OCI-LY3 (cell line): ENCODE data around the gene PIAS4.

ENCODE experiments used
- H2AFZ ChIP-seq: fragments of 200-600, 300-600 bp; shearing (Covaris generic); 2 replicates; pipeline ENCODE4 v1.6.0; 2014; ENCODE audit warnings: antibody characterized with exemption, low read depth, low read length
- H3K27ac ChIP-seq: fragments of 200-600, 300-600 bp; sonication (generic); 2 replicates; pipeline ENCODE4 v1.5.1; 2014; ENCODE audit warnings: mild to moderate bottlenecking, low read length, moderate library complexity, mixed read lengths
- H3K27me3 ChIP-seq: fragments of 200-600, 300-600 bp; sonication (generic); 2 replicates; pipeline ENCODE4 v1.6.1; 2014; ENCODE audit warnings: low read depth, low read length, mixed read lengths
- H3K36me3 ChIP-seq: fragments of 200-600, 300-600 bp; sonication (generic); replicated peaks from 2 replicates; pipeline ENCODE3; 2014; ENCODE audit warnings: low read depth, low read length, mixed read lengths
- H3K4me1 ChIP-seq: fragments of 300-600, 200-600 bp; sonication (generic); 2 replicates; pipeline ENCODE4 v1.6.1; 2014; ENCODE audit warnings: low read length, mixed read lengths
- H3K4me2 ChIP-seq: fragments of 200-600, 300-600 bp; sonication (generic); 2 replicates; pipeline ENCODE4 v1.6.1; 2014; ENCODE audit warnings: low read length, mixed read lengths
- H3K4me3 ChIP-seq: fragments of 300-600, 200-600 bp; sonication (generic); 2 replicates; pipeline ENCODE4 v1.5.1; 2014; ENCODE audit warnings: antibody characterized with exemption, mild to moderate bottlenecking, low read length, moderate library complexity
- H3K79me2 ChIP-seq: fragments of 300-600, 200-600 bp; shearing (Covaris generic); 2 replicates; pipeline ENCODE4 v1.6.1; 2014; ENCODE audit warnings: mild to moderate bottlenecking, low read length, mixed read lengths
- H3K9ac ChIP-seq: fragments of 300-600, 200-600 bp; shearing (Covaris generic); 2 replicates; pipeline ENCODE4 v1.6.0; 2014; ENCODE audit warnings: mild to moderate bottlenecking, low read length, moderate library complexity
- H3K9me3 ChIP-seq: fragments of 200-600, 300-600 bp; shearing (Covaris generic); 2 replicates; pipeline ENCODE4 v1.6.1; 2014; ENCODE audit warnings: low read length, mixed read lengths; ENCODE audit not compliant: insufficient read depth
- H4K20me1 ChIP-seq: fragments of 200-600, 300-600 bp; sonication (generic); 2 replicates; pipeline ENCODE4 v1.6.1; 2016; ENCODE audit warnings: low read length, mixed read lengths; ENCODE audit not compliant: insufficient read depth
- EZH2phosphoT487 ChIP-seq: fragments of 200-600 bp; shearing (Covaris generic); IDR thresholded peaks from 2 replicates; pipeline ENCODE4 v1.6.1; 2018; ENCODE audit warnings: antibody characterized with exemption, mixed run types, low read depth
- TF ChIP-seq, protein P1 (sequence below): fragments of 200-600, 300-600 bp; sonication (generic); IDR thresholded peaks from 2 replicates; pipeline ENCODE4 v1.5.1; 2014; ENCODE audit warnings: antibody characterized with exemption, low read length, low read depth

PIAS4 gene

DNA sequence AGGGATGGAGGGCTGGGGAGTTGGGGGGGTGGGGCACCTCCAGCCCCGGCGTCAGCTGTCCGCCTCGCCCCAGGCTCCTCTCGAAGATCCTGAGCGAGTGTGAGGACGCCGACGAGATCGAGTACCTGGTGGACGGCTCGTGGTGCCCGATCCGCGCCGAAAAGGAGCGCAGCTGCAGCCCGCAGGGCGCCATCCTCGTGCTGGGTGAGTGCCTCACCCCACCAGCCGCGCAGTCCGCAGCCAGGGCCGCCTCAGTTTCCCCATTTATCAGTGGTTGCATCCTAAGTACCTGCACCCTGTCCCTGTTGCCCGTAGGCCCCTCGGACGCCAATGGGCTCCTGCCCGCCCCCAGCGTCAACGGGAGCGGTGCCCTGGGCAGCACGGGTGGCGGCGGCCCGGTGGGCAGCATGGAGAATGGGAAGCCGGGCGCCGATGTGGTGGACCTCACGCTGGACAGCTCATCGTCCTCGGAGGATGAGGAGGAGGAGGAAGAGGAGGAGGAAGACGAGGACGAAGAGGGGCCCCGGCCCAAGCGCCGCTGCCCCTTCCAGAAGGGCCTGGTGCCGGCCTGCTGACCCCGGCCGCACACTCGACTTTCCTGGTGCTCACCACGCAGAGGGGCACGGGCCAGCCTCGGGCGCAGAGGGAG lies 29.9 kb downstream of the PIAS4 start:
- Histone ChIP-seq H3K27me3 (no peaks in the 10 kb centered on the region), H3K9me3 (no peaks in the 10 kb centered on the region), H4K20me1 (peaks cover 9% of the 10 kb centered on the region), H2AFZ (no peak overlapping the region), H3K4me1 (no peaks in the 10 kb centered on the region), H3K4me2 (no peak overlapping the region), H3K36me3 (peaks cover 40% of the 10 kb centered on the region), H3K4me3 (no peak overlapping the region), H3K9ac (no peak overlapping the region), H3K79me2 (peaks cover 5% of the 10 kb centered on the region; the same call in 1 of the 2 replicates), H3K27ac (no peak overlapping the region)
- TF ChIP-seq, protein P1, sequence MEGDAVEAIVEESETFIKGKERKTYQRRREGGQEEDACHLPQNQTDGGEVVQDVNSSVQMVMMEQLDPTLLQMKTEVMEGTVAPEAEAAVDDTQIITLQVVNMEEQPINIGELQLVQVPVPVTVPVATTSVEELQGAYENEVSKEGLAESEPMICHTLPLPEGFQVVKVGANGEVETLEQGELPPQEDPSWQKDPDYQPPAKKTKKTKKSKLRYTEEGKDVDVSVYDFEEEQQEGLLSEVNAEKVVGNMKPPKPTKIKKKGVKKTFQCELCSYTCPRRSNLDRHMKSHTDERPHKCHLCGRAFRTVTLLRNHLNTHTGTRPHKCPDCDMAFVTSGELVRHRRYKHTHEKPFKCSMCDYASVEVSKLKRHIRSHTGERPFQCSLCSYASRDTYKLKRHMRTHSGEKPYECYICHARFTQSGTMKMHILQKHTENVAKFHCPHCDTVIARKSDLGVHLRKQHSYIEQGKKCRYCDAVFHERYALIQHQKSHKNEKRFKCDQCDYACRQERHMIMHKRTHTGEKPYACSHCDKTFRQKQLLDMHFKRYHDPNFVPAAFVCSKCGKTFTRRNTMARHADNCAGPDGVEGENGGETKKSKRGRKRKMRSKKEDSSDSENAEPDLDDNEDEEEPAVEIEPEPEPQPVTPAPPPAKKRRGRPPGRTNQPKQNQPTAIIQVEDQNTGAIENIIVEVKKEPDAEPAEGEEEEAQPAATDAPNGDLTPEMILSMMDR, result no peak
- no peak for TF ChIP-seq EZH2phosphoT487

DNA sequence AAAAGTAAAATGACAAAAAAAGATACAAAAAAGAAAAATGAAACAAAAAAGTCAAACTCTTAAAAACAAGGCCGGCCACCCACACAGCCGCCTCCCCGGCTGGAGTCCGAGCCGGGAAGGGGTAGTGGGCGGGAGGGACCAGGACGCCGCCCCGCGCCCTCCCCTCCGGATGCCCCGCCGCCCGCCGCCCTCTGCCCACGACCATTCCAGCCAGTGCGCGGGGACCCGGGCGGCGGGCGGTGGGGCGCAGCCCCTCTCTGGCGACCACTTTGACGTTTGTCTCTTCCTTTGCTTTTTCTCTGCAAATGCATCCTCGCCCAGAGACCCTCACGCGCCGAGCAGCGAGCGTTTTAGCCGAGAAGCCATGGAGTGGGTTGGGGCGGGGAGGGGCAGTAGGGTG lies 30.5 kb downstream of the PIAS4 start:
- Histone ChIP-seq H3K79me2 (peaks cover 10% of the 10 kb centered on the region), H4K20me1 (peaks cover 14% of the 10 kb centered on the region), H3K27ac (no peak overlapping the region), H3K9ac (no peak overlapping the region), H3K4me1 (no peaks in the 10 kb centered on the region), H3K4me2 (no peak overlapping the region), H3K4me3 (no peak overlapping the region), H2AFZ (no peak overlapping the region), H3K27me3 (no peaks in the 10 kb centered on the region), H3K9me3 (no peaks in the 10 kb centered on the region), H3K36me3 (peaks cover 40% of the 10 kb centered on the region)
- TF ChIP-seq, protein P1, result no peak
- TF ChIP-seq EZH2phosphoT487, result no peak

DNA sequence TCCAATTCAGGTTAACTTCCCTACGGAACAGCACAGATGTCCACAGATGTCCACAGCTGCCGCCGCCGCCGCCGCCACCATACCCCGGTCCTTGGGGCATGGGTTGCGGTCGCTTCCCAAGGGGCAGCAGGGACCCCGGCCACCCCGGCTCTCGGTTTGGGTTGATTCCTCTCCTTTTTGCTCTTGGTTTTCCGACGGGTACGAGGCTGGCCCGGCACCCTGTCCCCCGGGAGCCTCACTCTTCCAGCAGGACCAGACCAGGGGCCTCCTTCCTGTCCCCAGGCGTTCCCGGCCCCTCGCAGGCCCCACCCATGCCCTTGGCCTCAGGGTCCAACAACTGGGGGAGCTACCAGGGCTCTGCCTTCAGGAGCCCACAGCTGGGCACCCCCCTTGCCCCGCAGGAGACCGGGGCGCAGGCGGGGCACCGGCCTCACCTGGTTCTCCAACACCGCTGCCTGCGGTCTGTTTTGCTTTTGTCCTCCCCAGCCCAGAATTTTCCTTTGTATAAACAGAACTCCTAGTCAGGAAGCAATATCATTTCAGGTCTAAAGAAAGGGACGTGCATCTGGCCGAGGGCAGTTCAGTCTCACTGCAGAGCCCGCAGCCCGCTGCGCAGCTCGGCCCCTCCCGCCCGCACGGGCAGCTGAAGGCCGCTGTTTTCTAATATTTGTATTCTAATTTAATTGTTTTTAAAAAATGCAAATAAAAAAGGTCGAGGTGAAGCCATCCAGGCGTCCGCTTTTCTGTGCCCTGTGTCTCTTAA lies 31.3 kb downstream of the PIAS4 start:
- Histone ChIP-seq H3K27ac (no peak overlapping the region), H3K36me3 (peaks cover 37% of the 10 kb centered on the region)

More for the DNA sequence above, 31.3 kb downstream of the PIAS4 start:
- Histone ChIP-seq H3K79me2 (peaks cover 15% of the 10 kb centered on the region), H3K9ac (no peak overlapping the region), H3K9me3 (no peaks in the 10 kb centered on the region), H3K4me3 (no peak overlapping the region), H2AFZ (no peak overlapping the region), H4K20me1 (peaks cover 18% of the 10 kb centered on the region), H3K4me2 (no peak overlapping the region), H3K4me1 (no peaks in the 10 kb centered on the region), H3K27me3 (no peaks in the 10 kb centered on the region)
- TF ChIP-seq, protein P1, result no peak
- no peak for TF ChIP-seq EZH2phosphoT487
